IMR-90 (cell line): ENCODE measurements around the gene USH2A.

Source experiments
- BHLHE40 ChIP-seq: fragments of 150-350 bp; IDR thresholded peaks from 2 replicates; pipeline ENCODE4 v1.6.1; 2016; ENCODE audit warnings: mild to moderate bottlenecking, low read depth, low read length
- CEBPB ChIP-seq: IDR thresholded peaks from 2 replicates; pipeline ENCODE4 v1.6.1; 2012; ENCODE audit warnings: low read depth, low read length, improper control_type of control experiment
- FOS ChIP-seq: fragments of 150-350 bp; IDR thresholded peaks from 2 replicates; pipeline ENCODE4 v1.6.1; 2016; ENCODE audit warnings: low read depth, low read length
- MXI1 ChIP-seq: IDR thresholded peaks from 2 replicates; pipeline ENCODE4 v1.6.1; 2012; ENCODE audit warnings: low read depth, mild to moderate bottlenecking, low read length, moderate library complexity, borderline replicate concordance
- NFE2L2 ChIP-seq: fragments of 150-350 bp; IDR thresholded peaks from 2 replicates; pipeline ENCODE4 v1.6.1; 2016; ENCODE audit warnings: low read depth, mild to moderate bottlenecking, low read length
- POLR2A ChIP-seq: IDR thresholded peaks from 2 replicates; pipeline ENCODE4 v1.6.1; 2012; ENCODE audit warnings: mild to moderate bottlenecking, low read depth, low read length
- RAD21 ChIP-seq: IDR thresholded peaks from 2 replicates; pipeline ENCODE4 v1.6.1; 2012; ENCODE audit warnings: low read length, improper control_type of control experiment
- TF ChIP-seq, protein P1 (sequence below): conservative IDR thresholded peaks from 2 replicates; pipeline ENCODE4 v1.5.1; 2012; ENCODE audit warnings: mild to moderate bottlenecking, low read depth, low read length, improper control_type of control experiment
- TF ChIP-seq, protein P2 (sequence below): fragments of 150-350 bp; IDR thresholded peaks from 2 replicates; pipeline ENCODE4 v1.6.1; 2017; ENCODE audit warnings: mild to moderate bottlenecking, antibody characterized with exemption, low read length, low read depth

DNA sequence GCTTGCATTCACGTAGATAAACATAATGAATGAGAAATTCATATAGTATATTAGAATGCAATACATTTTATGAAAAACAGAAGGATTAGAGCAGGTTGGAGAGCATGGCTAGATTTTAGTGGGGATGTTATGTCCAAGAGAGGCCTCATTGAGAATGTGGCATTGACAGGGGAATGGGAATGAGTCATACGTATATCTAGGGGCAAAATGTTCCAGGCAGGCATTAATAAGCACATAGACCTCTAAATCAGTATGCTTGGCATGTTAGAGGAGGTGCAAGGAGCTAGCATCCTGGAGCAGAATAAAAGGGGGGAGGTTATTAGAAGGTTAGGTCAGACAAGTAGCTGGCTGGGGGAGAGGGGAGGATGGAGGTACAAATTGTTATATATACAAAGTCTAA lies 93.0 kb downstream of the USH2A start:
- TF ChIP-seq, protein P1, sequence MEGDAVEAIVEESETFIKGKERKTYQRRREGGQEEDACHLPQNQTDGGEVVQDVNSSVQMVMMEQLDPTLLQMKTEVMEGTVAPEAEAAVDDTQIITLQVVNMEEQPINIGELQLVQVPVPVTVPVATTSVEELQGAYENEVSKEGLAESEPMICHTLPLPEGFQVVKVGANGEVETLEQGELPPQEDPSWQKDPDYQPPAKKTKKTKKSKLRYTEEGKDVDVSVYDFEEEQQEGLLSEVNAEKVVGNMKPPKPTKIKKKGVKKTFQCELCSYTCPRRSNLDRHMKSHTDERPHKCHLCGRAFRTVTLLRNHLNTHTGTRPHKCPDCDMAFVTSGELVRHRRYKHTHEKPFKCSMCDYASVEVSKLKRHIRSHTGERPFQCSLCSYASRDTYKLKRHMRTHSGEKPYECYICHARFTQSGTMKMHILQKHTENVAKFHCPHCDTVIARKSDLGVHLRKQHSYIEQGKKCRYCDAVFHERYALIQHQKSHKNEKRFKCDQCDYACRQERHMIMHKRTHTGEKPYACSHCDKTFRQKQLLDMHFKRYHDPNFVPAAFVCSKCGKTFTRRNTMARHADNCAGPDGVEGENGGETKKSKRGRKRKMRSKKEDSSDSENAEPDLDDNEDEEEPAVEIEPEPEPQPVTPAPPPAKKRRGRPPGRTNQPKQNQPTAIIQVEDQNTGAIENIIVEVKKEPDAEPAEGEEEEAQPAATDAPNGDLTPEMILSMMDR, result no peak
- TF ChIP-seq, protein P2, sequence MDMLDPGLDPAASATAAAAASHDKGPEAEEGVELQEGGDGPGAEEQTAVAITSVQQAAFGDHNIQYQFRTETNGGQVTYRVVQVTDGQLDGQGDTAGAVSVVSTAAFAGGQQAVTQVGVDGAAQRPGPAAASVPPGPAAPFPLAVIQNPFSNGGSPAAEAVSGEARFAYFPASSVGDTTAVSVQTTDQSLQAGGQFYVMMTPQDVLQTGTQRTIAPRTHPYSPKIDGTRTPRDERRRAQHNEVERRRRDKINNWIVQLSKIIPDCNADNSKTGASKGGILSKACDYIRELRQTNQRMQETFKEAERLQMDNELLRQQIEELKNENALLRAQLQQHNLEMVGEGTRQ, result no peak
- TF ChIP-seq MXI1 (no peak), NFE2L2 (no peak), BHLHE40 (no peak), POLR2A (no peak), RAD21 (no peak), FOS (no peak), CEBPB (no peak)
